Kidney tubule cell (primary cell): Measurements from ENCODE around the gene TEX13B.
A peak's percentile ranks its signal among the peaks of the same experiment; 100 is the strongest.
"Not testable (repeated sequence)": the region's sequence is repeated elsewhere in the genome, so short reads cannot be mapped to it uniquely, and the experiment has no call there.

Experiments used
- DNase-seq: peaks from one replicate; pipeline ENCODE4 v3.0.0-alpha.2; 2018; ENCODE audit warnings: low spot score

TEX13B gene, protein sequence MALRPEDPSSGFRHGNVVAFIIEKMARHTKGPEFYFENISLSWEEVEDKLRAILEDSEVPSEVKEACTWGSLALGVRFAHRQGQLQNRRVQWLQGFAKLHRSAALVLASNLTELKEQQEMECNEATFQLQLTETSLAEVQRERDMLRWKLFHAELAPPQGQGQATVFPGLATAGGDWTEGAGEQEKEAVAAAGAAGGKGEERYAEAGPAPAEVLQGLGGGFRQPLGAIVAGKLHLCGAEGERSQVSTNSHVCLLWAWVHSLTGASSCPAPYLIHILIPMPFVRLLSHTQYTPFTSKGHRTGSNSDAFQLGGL

DNA sequence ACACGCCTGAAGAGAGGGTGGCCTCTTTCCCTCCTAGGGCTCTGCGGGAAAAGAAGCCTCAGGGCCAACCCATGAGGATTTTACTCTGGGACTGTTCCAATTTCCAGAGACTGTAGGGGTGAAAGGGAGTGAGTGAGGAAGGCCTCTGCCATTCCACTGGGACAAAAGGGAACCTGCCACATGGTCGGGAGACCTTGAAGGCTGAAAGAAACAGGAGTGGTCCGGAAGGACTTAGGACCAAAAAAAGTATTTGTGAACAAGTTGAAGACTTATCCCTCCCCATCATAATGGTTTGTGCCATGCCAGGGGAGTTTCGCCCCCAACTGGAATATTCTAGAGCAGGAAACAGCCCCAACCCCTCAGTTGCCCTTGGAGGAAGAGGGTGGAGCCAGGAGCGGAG lies at the start of gene TEX13B:
Gene TEX13B, minus strand, starts transcription at position 15 of the 400 bp plus-strand sequence. CDS start 243 bp downstream, outside the sequence.
- no peak for DNase-seq

DNA sequence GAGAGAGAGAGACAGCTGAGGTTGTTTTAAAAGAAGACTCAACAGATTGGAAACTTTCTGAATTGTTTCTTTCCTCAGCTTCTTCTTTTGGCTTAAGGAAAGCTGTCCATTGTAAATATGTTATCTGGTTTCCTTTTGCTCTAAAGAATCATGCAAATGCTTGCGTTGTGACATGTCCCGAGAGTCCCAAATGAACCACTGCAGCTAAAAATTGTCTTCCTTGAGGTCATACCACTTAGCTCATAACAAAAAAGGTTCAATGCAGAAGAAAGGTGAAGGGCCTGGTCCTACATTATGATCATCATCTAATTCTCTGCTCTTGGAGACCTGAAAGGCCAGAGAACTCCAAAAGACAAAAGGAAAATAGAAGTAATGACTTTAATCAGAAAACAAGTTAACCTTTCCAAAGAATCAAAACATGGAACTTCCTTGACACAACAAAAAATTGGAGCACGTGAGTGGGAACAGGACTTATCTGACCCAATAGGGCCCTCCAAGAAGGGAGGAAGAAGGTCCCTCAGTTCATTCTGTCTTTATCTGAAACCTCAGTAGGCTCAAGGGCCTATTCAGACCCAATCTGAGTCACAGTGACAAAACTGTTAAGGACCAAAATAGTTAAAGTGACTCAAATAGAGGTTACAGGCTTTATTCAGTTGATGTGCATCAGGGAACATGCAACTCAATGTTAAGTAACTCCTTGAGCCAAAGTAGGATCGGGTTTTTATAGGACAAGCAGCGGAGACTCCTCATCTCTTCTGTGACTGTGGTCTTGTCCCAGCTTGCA lies 48.0 kb upstream of the TEX13B start:
- DNase-seq: no peak

DNA sequence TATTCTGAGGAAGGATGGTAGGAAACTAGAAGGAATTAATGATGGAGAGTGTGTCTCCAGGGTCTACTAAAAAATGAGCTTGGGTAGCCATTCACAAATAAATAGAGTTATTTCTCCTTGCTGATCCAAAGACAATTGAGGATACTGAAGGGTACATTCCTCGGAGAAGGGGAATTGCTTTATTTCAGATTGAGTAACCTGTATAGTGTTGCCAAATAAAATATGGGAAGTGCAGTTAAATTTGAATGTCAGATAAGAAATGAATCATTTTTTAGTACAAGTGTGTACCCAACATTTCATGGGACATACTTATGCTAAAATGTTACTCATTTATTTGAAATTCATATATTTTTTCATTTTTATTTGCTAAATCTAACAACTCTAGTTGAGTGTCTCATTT lies 46.7 kb upstream of the TEX13B start:
- no peak for DNase-seq

DNA sequence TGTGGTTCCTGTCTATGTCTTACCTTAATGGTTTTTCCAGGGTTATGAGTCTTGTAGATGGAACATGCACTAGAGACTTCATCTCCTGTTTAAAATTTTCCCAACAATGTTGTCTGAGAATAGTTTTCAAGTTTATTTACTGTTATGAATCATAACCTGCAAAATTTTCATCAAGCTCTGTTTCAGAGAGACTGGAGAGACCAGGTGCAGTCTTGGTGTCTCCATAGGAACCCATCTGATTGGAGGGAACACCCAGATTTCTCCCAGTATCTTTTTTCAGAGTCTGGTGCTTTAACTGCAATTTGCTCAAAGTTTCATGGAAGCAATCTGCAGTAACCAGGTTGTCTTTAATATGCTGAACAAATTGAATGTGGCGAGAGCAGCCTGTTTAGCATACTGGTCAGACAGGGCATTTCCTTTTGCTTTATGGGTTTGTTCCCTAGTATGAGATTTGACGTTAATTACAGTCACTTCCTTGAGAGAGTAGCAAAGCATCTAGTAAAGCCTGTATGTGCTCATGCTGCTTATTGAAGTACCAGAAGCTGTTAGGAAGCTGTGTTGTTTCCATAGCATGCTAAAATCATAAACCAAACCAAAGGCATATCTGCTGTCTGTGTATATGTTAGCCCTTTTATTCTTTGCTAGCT lies 43.9 kb upstream of the TEX13B start:
- no peak for DNase-seq

GRCh38 chrX:108025376-108025775 lies 43.2 kb upstream of the TEX13B start:
- DNase-seq: no peak

- no peak for DNase-seq
These were observed 40.4 kb upstream of the TEX13B start for GRCh38 chrX:108022491-108023089.

DNA sequence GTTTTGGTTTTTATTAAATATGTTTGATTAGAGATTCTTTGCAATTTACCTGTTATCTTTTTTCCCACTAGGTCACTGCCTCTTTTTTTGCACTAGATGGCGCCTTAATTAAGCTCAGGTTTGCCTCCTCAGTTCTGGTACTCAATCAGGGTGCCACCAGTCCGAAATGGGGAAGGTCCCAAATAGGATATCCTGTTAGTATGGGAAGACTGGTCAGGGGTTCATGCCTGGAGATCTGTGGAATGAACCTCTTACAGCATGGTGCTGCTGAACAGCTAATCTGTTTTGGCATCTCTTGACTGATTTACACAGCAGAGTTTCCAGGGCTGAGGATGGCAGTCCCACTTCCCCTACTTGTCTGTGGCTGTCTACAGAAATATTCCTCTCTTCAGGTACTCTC lies 38.5 kb upstream of the TEX13B start:
- peak; percentile 14 for DNase-seq

- no peak for DNase-seq
These were observed 37.3 kb upstream of the TEX13B start for GRCh38 chrX:108019382-108019875.

DNA sequence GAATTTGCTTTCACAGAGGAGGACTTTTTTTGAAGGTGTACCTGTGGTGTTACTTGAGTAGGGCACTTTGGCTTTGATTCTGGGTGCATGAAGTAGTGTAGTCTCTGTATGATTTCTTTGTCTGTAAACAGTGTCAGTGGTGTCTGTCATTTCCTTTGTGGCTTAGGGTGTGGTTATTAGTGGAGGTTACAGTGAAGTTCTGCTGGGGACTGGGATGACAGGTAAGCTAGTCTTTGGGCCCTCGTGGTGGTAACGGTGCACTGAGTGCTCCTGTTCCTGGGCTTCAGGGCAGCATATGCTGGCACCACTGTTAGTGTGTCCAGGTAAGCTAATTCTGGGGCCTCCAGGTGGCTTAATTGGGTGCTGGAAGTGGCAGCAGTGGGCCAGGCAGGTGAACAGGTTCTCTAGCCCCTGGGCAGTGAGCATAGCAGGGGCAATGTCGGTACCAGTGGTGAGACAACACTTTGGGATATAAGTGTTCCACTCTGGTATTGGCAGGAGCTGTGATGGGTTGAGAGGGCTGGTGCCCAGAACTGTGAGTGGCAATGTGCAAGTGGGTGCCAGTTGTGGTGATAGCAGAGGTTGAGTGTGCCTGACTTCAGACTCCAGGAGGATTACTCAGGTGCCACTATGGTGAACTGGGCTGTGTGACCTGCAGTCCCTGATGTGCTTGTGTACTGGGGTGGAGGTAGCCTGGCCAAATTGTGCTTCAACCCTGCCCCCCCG lies 36.6 kb upstream of the TEX13B start:
- no peak for DNase-seq

DNA sequence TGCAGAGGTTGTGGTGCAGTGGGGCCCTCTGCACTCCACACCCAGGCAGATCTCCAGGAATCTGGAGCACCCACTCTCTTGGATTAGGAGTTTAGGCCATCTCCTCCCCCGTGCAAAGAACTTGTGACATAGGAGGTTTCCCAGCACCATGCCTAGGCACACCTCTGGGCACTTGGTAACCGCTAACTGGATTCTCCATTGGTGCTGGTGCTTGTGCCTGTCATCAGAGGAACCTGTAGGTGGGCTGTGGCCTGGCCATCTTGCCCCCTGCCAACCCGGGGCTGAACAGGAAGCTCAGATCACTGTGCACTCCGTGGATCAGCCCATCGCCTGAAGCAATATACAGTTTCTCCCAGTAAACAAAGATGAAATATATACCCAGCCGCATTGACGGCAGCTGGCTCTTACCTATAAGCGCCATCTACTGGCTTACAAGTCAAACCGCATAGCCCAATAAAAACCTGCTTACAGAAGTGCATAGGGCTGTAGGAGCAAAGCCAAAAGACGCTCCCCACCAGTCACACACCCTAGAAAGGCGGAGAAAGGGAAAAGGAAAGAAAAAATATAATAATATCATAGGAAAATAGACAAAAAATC lies 19.1 kb upstream of the TEX13B start:
- DNase-seq: peak; percentile 55

- DNase-seq: no peak
These were observed 18.6 kb upstream of the TEX13B start for GRCh38 chrX:108000751-108001150.

- DNase-seq: no peak
These were observed 14.0 kb upstream of the TEX13B start for GRCh38 chrX:107996124-107996523.

GRCh38 chrX:107985033-107985432 lies 2.9 kb upstream of the TEX13B start:
- DNase-seq: no peak

- no peak for DNase-seq
These were observed 2.6 kb downstream of the TEX13B start for GRCh38 chrX:107979534-107979933.

- DNase-seq: peak; percentile 33
These were observed 3.4 kb downstream of the TEX13B start for GRCh38 chrX:107978707-107979307.

DNA sequence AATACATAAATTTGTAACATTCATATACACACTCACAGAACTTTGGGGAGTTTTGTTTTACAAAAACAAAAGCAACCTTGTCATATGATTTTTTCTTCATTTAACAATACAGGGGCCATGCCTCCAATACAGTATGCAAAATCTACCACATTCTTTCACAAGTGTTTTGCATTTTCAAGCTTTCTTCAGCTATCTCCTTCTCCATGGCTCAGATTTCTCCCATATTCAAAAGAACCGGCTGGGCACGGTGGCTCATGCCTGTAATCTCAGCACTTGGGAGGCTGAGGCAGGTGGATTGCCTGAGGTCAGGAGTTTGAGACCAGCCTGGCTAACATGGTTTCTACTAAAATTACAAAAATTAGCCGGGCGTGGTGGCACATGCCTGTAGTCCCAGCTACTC lies 4.1 kb downstream of the TEX13B start:
- no peak for DNase-seq

- no peak for DNase-seq
These were observed 10.5 kb downstream of the TEX13B start for GRCh38 chrX:107971636-107972035.

DNA sequence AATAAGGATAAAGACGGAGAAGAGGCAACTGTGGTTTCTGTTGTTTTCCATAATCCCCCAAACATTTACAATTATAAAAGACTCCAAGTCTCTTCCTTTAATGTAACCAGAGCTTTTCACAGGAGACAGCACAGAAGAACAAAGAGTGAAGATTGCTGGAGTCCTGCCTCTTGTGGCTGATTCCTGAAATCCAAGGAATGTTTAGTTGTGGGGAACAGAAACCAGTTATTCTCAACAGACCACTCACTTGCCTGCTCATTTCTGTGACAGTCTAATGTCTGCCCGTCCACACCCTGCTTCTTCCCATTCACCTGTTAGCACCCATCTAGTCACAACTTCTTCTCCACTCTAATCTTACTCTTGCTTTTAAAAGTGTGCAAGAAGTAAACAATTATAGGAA lies 12.1 kb downstream of the TEX13B start:
- peak; percentile 19 for DNase-seq

DNA sequence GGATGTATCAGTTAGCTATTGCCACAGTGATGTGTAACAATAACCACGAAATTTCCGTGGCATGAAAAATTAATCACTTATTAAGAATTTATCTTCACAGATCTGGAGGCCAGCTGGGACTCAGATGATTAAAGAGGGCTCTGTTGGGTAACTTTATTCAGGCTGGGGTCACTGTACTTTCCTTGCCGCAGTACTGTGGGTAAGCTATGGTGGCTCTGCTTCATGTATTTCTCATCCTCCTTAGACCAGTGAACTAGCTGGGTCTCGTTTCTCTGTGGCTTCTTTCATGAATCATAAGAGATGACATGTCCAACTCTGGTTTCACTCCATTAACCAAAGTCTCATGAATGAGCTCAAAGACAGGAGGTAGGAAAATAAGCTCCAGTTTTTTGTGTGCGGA lies 13.5 kb downstream of the TEX13B start:
- peak; percentile 90 for DNase-seq

DNA sequence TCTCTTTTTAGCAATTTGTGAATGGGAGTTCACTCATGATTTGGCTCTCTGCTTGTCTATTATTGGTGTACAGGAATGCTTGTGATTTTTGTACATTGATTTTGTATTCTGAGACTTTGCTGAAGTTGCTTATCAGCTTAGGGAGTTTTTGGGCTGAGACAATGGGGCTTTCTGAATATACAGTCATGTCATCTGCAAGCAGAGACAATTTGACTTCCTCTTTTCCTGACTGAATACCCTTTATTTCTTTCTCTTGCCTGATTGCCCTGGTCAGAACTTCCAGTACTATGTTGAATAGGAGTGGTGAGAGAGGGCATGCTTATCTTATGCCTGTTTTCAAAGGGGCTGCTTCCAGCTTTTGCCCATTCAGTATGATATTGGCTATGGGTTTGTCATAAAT lies 26.8 kb downstream of the TEX13B start:
- DNase-seq: not testable (repeated sequence)

- no peak for DNase-seq
These were observed 42.1 kb downstream of the TEX13B start for GRCh38 chrX:107940095-107940494.
